H1 (cell line): ENCODE measurements around the gene CCL23. TPM values are rescaled to one million over a fixed set of nuclear protein-coding genes. Genes with fewer than 3 reads are reported as not detected.

ENCODE experiments used
- CTCF ChIA-PET: fragments of 300-600 bp; sonication (Branson Sonifier 250); formaldehyde crosslinking; loops from one replicate; lab custom pipeline; 2021; ENCODE audit not compliant: partially characterized antibody; lab: Charles Lee
- POLR2A ChIA-PET: fragments of 300-600 bp; sonication (Branson Sonifier 250); formaldehyde crosslinking; loops from one replicate; lab custom pipeline; 2021; ENCODE audit warnings: inconsistent platforms; ENCODE audit not compliant: partially characterized antibody; lab: Charles Lee
- DNase-seq, 2 experiments: peaks; one replicate each; pipeline versions ENCODE4 v3.0.0 to v3.0.0-alpha.2; 2010 to 2022; ENCODE audit warnings: low spot score in 2 of 2, low read depth in 1 of 2, mixed read lengths in 1 of 2
- FAIRE-seq: peaks from 2 replicates; lab custom pipeline; 2011; peaks lifted over from hg19 to GRCh38; lab: Jason Lieb, UNC
- H2AFZ ChIP-seq: 2 replicates; pipeline ENCODE4 v1.8.1; 2012; ENCODE audit warnings: low read length, inconsistent platforms
- H2AK5ac ChIP-seq: 2 replicates; pipeline ENCODE4 v1.6.1; 2013; ENCODE audit warnings: low read depth, low read length
- H2BK120ac ChIP-seq: replicated peaks from 2 replicates; pipeline ENCODE3; 2013; ENCODE audit warnings: low read depth, low read length, inconsistent platforms
- H2BK12ac ChIP-seq: 2 replicates; pipeline ENCODE4 v1.6.1; 2013; ENCODE audit warnings: low read depth, low read length
- H2BK15ac ChIP-seq: 2 replicates; pipeline ENCODE4 v1.6.1; 2013; ENCODE audit warnings: low read length
- H2BK20ac ChIP-seq: 2 replicates; pipeline ENCODE4 v1.6.1; 2013; ENCODE audit warnings: low read length
- H2BK5ac ChIP-seq: 2 replicates; pipeline ENCODE4 v1.6.1; 2013; ENCODE audit warnings: low read depth, low read length
- H3K14ac ChIP-seq: 2 replicates; pipeline ENCODE4 v1.6.1; 2013; ENCODE audit warnings: inconsistent platforms; ENCODE audit not compliant: insufficient read length
- H3K18ac ChIP-seq: 2 replicates; pipeline ENCODE4 v1.6.1; 2013; ENCODE audit warnings: low read length; ENCODE audit errors: extremely low read depth
- H3K23ac ChIP-seq: 2 replicates; pipeline ENCODE4 v1.6.1; 2013; ENCODE audit warnings: inconsistent platforms; ENCODE audit not compliant: insufficient read length
- H3K23me2 ChIP-seq: 2 replicates; pipeline ENCODE4 v1.6.1; 2013; ENCODE audit warnings: low read depth, low read length
- H3K27ac ChIP-seq: 2 replicates; pipeline ENCODE4 v1.6.1; 2011; ENCODE audit warnings: low read depth, low read length, inconsistent platforms
- H3K27me3 ChIP-seq, 4 experiments: replicated peaks in 1 of 4; 1 replicate in 1 of 4; 2 replicates in 3 of 4; pipeline versions ENCODE4 v1.6.1 to v1.8.1; 2011 to 2013; ENCODE audit warnings: low read length in 3 of 4, mild to moderate bottlenecking in 3 of 4, inconsistent platforms in 2 of 4, mixed read lengths in 2 of 4, moderate library complexity in 1 of 4; ENCODE audit not compliant: control insufficient read depth in 3 of 4, insufficient read depth in 3 of 4; ENCODE audit errors: extremely low read depth in 1 of 4
- H3K36me3 ChIP-seq, 4 experiments: 2 replicates each; pipeline versions ENCODE4 v1.6.1 to v1.8.1; 2011 to 2013; ENCODE audit warnings: mild to moderate bottlenecking in 4 of 4, low read length in 3 of 4, moderate library complexity in 2 of 4, control low read depth in 1 of 4, inconsistent platforms in 1 of 4; ENCODE audit not compliant: insufficient read depth in 4 of 4, control insufficient read depth in 2 of 4
- H3K4ac ChIP-seq: replicated peaks from 2 replicates; pipeline ENCODE3; 2013; ENCODE audit warnings: low read length, low read depth, mixed read lengths, inconsistent platforms; ENCODE audit not compliant: insufficient read length
- H3K4me1 ChIP-seq, 4 experiments: replicated peaks in 1 of 4; 1 replicate in 1 of 4; 2 replicates in 3 of 4; pipeline versions ENCODE4 v1.6.1 to v1.8.1; 2011 to 2013; ENCODE audit warnings: low read length in 3 of 4, inconsistent platforms in 2 of 4, mixed read lengths in 1 of 4; ENCODE audit not compliant: insufficient read depth in 4 of 4, control insufficient read depth in 3 of 4
- H3K4me2 ChIP-seq, 2 experiments: 2 replicates each; pipeline versions ENCODE4 v1.6.1 to v1.8.1; 2011 to 2013; ENCODE audit warnings: low read depth in 2 of 2, low read length in 2 of 2, control low read depth in 1 of 2, inconsistent platforms in 1 of 2, mild to moderate bottlenecking in 1 of 2; ENCODE audit not compliant: insufficient read depth in 1 of 2
- H3K4me3 ChIP-seq, 4 experiments: fragments of 200-600, 300-600 bp in 1 of 4; sonication (generic), shearing (Covaris generic), sonication (Bioruptor Twin) in 1 of 4; 2 replicates each; pipeline versions ENCODE4 v1.5.1 to v1.8.1; 2011 to 2016; ENCODE audit warnings: low read length in 4 of 4, low read depth in 3 of 4, control low read depth in 2 of 4, inconsistent platforms in 2 of 4, mild to moderate bottlenecking in 2 of 4, mixed read lengths in 1 of 4, moderate library complexity in 1 of 4; ENCODE audit not compliant: insufficient read depth in 2 of 4; ENCODE audit errors: extremely low read depth in 1 of 4
- H3K56ac ChIP-seq: replicated peaks from 2 replicates; pipeline ENCODE3; 2013; ENCODE audit warnings: low read depth, mild to moderate bottlenecking, mixed read lengths, low read length, inconsistent platforms; ENCODE audit not compliant: insufficient read length
- H3K79me1 ChIP-seq: 2 replicates; pipeline ENCODE4 v1.6.1; 2013; ENCODE audit warnings: low read depth, low read length, control low read depth
- H3K79me2 ChIP-seq, 2 experiments: 2 replicates each; pipeline versions ENCODE4 v1.6.1 to v1.8.1; 2012 to 2013; ENCODE audit warnings: low read length in 2 of 2, mild to moderate bottlenecking in 2 of 2, inconsistent platforms in 1 of 2; ENCODE audit not compliant: insufficient read depth in 2 of 2, control insufficient read depth in 1 of 2
- H3K9ac ChIP-seq, 4 experiments: replicated peaks in 1 of 4; 1 replicate in 1 of 4; 2 replicates in 3 of 4; pipeline versions ENCODE4 v1.6.1 to v1.8.1; 2011 to 2013; ENCODE audit warnings: low read depth in 3 of 4, low read length in 3 of 4, control low read depth in 2 of 4, mild to moderate bottlenecking in 2 of 4, moderate library complexity in 2 of 4, inconsistent platforms in 1 of 4; ENCODE audit errors: extremely low read depth in 1 of 4
- H3K9me3 ChIP-seq, 2 experiments: 2 replicates each; pipeline versions ENCODE4 v1.6.1 to v1.8.1; 2012 to 2013; ENCODE audit warnings: mild to moderate bottlenecking in 2 of 2, moderate library complexity in 2 of 2, control low read depth in 1 of 2, inconsistent platforms in 1 of 2, low read depth in 1 of 2, low read length in 1 of 2, mixed read lengths in 1 of 2; ENCODE audit not compliant: insufficient read depth in 2 of 2
- H4K20me1 ChIP-seq, 2 experiments: replicated peaks in 1 of 2; 2 replicates each; pipeline versions ENCODE3 to v1.8.1; 2011 to 2013; ENCODE audit warnings: inconsistent platforms in 2 of 2, low read length in 2 of 2, mild to moderate bottlenecking in 1 of 2; ENCODE audit not compliant: insufficient read depth in 2 of 2, control insufficient read depth in 1 of 2
- H4K5ac ChIP-seq: 2 replicates; pipeline ENCODE4 v1.6.1; 2013; ENCODE audit warnings: low read length, low read depth, mixed read lengths, inconsistent platforms; ENCODE audit not compliant: insufficient read length
- H4K8ac ChIP-seq: 2 replicates; pipeline ENCODE4 v1.8.0; 2013; ENCODE audit warnings: mild to moderate bottlenecking, moderate library complexity, low read length, inconsistent platforms; ENCODE audit not compliant: insufficient read depth; ENCODE audit errors: extremely low read depth
- H4K91ac ChIP-seq: replicated peaks from 2 replicates; pipeline ENCODE3; 2013; ENCODE audit warnings: low read length, mixed read lengths, inconsistent platforms; ENCODE audit not compliant: insufficient read length
- BACH1 ChIP-seq: IDR thresholded peaks from 2 replicates; pipeline ENCODE4 v1.6.1; 2012; ENCODE audit warnings: low read length, improper control_type of control experiment
- CEBPB ChIP-seq: IDR thresholded peaks from 2 replicates; pipeline ENCODE4 v1.6.1; 2012; ENCODE audit warnings: low read depth, low read length
- CHD1 ChIP-seq: IDR thresholded peaks from 2 replicates; pipeline ENCODE4 v1.6.1; 2012; ENCODE audit warnings: low read depth, low read length, improper control_type of control experiment
- CTBP2 ChIP-seq: IDR thresholded peaks from 2 replicates; pipeline ENCODE4 v1.7.0; 2011; ENCODE audit warnings: borderline replicate concordance, mild to moderate bottlenecking, moderate library complexity, mixed read lengths, low read length; ENCODE audit not compliant: insufficient read depth, insufficient read length
- EZH2 ChIP-seq: fragments of 200-600 bp; sonication (generic); IDR thresholded peaks from 2 replicates; pipeline ENCODE4 v1.7.1; 2012; ENCODE audit warnings: low read depth, mild to moderate bottlenecking, moderate library complexity, low read length, inconsistent platforms; ENCODE audit not compliant: severe bottlenecking
- KDM4A ChIP-seq: IDR thresholded peaks from one replicate; pipeline ENCODE4 v1.7.1; 2012; ENCODE audit warnings: low read depth, mild to moderate bottlenecking, moderate library complexity, low read length, inconsistent platforms; ENCODE audit not compliant: severe bottlenecking
- NANOG ChIP-seq: IDR thresholded peaks from 2 replicates; pipeline ENCODE4 v1.6.1; 2011; ENCODE audit warnings: low read length, low read depth, mild to moderate bottlenecking, inconsistent platforms; ENCODE audit not compliant: insufficient read depth, poor library complexity, severe bottlenecking
- NRF1 ChIP-seq: IDR thresholded peaks from 2 replicates; pipeline ENCODE4 v1.6.1; 2011; ENCODE audit warnings: mild to moderate bottlenecking, low read depth, low read length, improper control_type of control experiment
- RAD21 ChIP-seq, 2 experiments: IDR thresholded peaks in 1 of 2; conservative IDR thresholded peaks in 1 of 2; 2 replicates each; pipeline ENCODE4 v1.6.1; 2011; ENCODE audit warnings: low read depth in 2 of 2, low read length in 2 of 2, improper control_type of control experiment in 1 of 2, inconsistent platforms in 1 of 2, mild to moderate bottlenecking in 1 of 2, moderate library complexity in 1 of 2
- SAP30 ChIP-seq: fragments of 300-600 bp; sonication (generic); IDR thresholded peaks from 2 replicates; pipeline ENCODE4 v1.7.1; 2012; ENCODE audit warnings: low read length, moderate library complexity, mild to moderate bottlenecking, inconsistent platforms; ENCODE audit not compliant: insufficient read depth, insufficient replicate concordance
- SIX5 ChIP-seq: IDR thresholded peaks from 2 replicates; pipeline ENCODE4 v1.6.1; 2011; ENCODE audit warnings: mild to moderate bottlenecking, low read depth, low read length
- SP1 ChIP-seq: IDR thresholded peaks from 2 replicates; pipeline ENCODE4 v1.6.1; 2011; ENCODE audit warnings: low read depth, low read length
- SP2 ChIP-seq: IDR thresholded peaks from 2 replicates; pipeline ENCODE4 v1.6.1; 2012; ENCODE audit warnings: mild to moderate bottlenecking, low read length, inconsistent platforms
- TAF1 ChIP-seq: IDR thresholded peaks from 2 replicates; pipeline ENCODE4 v1.6.1; 2011; ENCODE audit warnings: mild to moderate bottlenecking, low read depth, low read length
- TCF12 ChIP-seq: IDR thresholded peaks from 2 replicates; pipeline ENCODE4 v1.6.1; 2011; ENCODE audit warnings: low read depth, mild to moderate bottlenecking, low read length
- polyA plus RNA-seq, 7 experiments: library from polyadenylated mRNA; depleted of rRNA in 3 of 7; stranded (reverse) in 5 of 7; unstranded in 2 of 7; fragments of >200 nt in 5 of 7; fragments of 200-250 nt in 2 of 7; gene quantifications; 1 replicate in 5 of 7; 2 replicates in 1 of 7; 4 replicates in 1 of 7; pipeline versions ENCODE4 v1.2.1 to v1.2.3, GENCODE V29; 2011 to 2013; ENCODE audit warnings: missing spikeins in 2 of 7, mixed read lengths in 2 of 7
- total RNA-seq: library from RNA; stranded (reverse); fragmentation: NEBNext Ultra II Directional; extraction: Animal tissue kit (Norgen Biotek cat#: 25700); gene quantifications from 2 replicates; pipeline ENCODE4 v1.2.1, GENCODE V29; 2021
- TF ChIP-seq, protein P1 (sequence below): IDR thresholded peaks from 2 replicates; pipeline ENCODE4 v1.6.1; 2012; ENCODE audit warnings: inconsistent platforms

Gene CCL23
- total and polyA plus RNA-seq, 2 of the 8 experiments (the other 6 are each of a cell fraction or from before 2014, with no cell fraction given), result not detected

DNA sequence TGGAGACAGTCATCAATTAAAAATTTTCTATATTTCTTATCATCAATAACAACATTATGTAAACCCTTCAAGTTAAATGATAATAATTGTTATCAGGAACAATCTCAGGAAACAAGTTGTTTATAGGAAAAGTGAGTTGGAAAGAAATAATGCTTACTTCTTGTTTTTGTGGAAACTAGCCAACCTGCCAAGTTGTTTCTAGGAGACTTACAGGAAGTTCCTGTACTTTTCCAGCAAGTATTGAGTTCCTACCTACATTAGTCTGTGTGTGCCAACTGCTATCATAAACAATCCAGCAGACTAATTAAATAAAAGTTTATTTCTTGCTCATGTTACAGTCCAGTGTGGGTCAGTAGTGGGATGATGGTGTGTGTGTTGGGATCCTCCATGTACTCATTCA, 29.6 kb downstream of the CCL23 start:
- H2BK15ac ChIP-seq, result no peak overlapping the region
- H3K14ac ChIP-seq, result no peak overlapping the region
- no peaks in the 10 kb centered on the region for H3K23me2 ChIP-seq
- no peak overlapping the region for H2AFZ ChIP-seq
- H4K5ac ChIP-seq, result no peak overlapping the region
- POLR2A ChIA-PET, result no interaction called here
- no peak overlapping the region for H2BK5ac ChIP-seq
- H2AK5ac ChIP-seq, result no peak overlapping the region
- H2BK120ac ChIP-seq, result no peak overlapping the region
- H3K79me1 ChIP-seq, result no peaks in the 10 kb centered on the region
- no peaks in the 10 kb centered on the region for H3K4me1 ChIP-seq
- DNase-seq, result no peak
- H3K79me2 ChIP-seq, result no peaks in the 10 kb centered on the region
- no peak overlapping the region for H3K4me3 ChIP-seq
- H2BK20ac ChIP-seq, result no peak overlapping the region
- H3K9me3 ChIP-seq, result no peaks in the 10 kb centered on the region
- CTCF ChIA-PET, result interaction anchor here (1.2 kb wide), 1 partner anchor 19 kb away, joined by 4 read pairs; no protein-coding TSS in a partner anchor
- H3K4ac ChIP-seq, result no peak overlapping the region
- H3K9ac ChIP-seq, result no peak overlapping the region
- no peak for FAIRE-seq
- no peaks in the 10 kb centered on the region for H4K20me1 ChIP-seq
- H4K8ac ChIP-seq, result no peak overlapping the region
- no peak overlapping the region for H3K4me2 ChIP-seq
- H3K56ac ChIP-seq, result no peak overlapping the region
- H3K27ac ChIP-seq, result no peak overlapping the region
- no peak overlapping the region for H3K23ac ChIP-seq
- no peak overlapping the region for H4K91ac ChIP-seq
- H2BK12ac ChIP-seq, result no peak overlapping the region
- no peaks in the 10 kb centered on the region for H3K36me3 ChIP-seq
- no peak overlapping the region for H3K18ac ChIP-seq
- no peaks in the 10 kb centered on the region for H3K27me3 ChIP-seq
- TF ChIP-seq TCF12, result no peak
- TF ChIP-seq RAD21 (IDR thresholded peaks at IDR 0.05 in 1 of 2, conservative IDR thresholded peaks at IDR 0.05 in 1 of 2; ENCODE audit: low read depth in 2 of 2, low read length in 2 of 2), result no peak
- TF ChIP-seq CEBPB, result no peak
- no peak for TF ChIP-seq CHD1
- TF ChIP-seq SP2, result no peak
- TF ChIP-seq, protein P1, sequence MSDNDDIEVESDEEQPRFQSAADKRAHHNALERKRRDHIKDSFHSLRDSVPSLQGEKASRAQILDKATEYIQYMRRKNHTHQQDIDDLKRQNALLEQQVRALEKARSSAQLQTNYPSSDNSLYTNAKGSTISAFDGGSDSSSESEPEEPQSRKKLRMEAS, result no peak
- TF ChIP-seq NRF1, result no peak
- TF ChIP-seq CTBP2, result no peak
- TF ChIP-seq KDM4A, result no peak
- no peak for TF ChIP-seq BACH1
- no peak for TF ChIP-seq EZH2
- TF ChIP-seq NANOG, result no peak
- TF ChIP-seq TAF1, result no peak
- TF ChIP-seq SAP30, result no peak
- no peak for TF ChIP-seq SP1
- no peak for TF ChIP-seq SIX5
